Retinal pigment epithelial cell (primary cell): ENCODE measurements around the gene FAM180A.

Experiments
- DNase-seq: peaks from one replicate; pipeline ENCODE4 v3.0.0-alpha.2; 2010; ENCODE audit warnings: low read depth
- H3K4me3 ChIP-seq: 2 replicates; pipeline ENCODE4 v1.5.1; 2011; ENCODE audit warnings: mild to moderate bottlenecking, low read length, control low read depth, moderate library complexity
- CTCF ChIP-seq: conservative IDR thresholded peaks from 2 replicates; pipeline ENCODE4 v1.5.1; 2011; ENCODE audit warnings: low read depth, low read length, control low read depth, inconsistent platforms

FAM180A gene

DNA sequence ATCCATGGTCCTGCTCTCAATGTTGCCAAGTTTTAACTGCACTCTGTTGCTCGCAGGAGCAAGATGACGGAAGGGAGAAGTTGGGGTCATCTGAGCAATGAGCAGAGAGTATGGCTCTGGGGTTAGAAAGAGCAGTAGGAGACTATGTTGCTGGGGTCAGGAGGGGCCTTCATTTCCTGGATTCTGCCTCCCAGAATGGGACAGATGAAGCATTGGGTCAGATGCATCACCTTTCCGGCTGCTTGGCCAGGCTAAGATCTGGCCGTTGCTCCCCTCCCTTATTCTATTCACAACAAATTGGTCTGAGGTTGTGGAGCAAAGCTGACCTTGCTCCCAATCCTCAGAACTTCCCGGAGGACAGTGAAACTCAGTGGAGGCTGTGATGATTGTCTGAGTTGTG is 63.9 kb downstream of the FAM180A start:
- H3K4me3 ChIP-seq: no peak overlapping the region
- no peak for TF ChIP-seq CTCF
- no peak for DNase-seq

DNA sequence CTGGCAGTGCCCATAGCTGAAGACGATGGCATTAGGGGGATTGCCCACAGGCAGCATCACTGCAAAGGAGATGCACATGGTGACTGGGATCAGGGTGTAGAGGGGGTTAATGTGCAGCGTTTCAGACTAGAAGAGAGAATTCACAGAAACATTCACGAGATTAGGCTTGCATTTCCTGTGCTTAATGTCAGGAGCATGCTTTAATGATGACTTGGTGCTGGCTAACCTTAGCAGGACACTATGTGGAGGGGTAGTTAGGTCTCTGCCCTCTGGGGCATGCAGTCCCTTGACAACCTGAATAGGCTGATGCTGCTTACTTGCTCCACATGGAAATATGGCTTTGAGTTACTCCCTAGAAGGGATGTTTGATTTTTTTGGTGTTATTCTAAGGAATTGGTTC is 64.5 kb downstream of the FAM180A start:
- no peak overlapping the region for H3K4me3 ChIP-seq
- no peak for TF ChIP-seq CTCF
- DNase-seq: no peak

DNA sequence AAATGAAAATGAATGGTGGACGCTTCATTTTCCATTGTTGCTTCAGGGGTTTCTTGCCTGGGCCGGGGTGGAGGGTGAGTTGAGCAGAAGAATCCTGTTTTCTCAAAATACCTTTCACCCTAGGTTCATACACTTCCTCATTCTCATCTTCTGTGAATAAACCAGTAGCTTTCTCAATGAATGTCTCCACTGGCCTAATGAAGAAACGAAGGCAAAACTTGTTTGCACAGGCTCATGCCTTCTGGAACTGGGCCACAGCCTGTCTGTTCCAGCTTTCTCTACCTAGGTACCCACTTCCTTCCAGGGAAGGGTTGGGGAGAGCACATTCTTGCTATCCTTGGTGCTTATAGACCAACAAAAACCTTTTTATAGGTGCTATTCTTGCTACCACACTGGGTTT is 65.0 kb downstream of the FAM180A start:
- no peak for TF ChIP-seq CTCF
- no peak for DNase-seq
- H3K4me3 ChIP-seq: no peak overlapping the region

GRCh38 chr7:135682191-135682590 is 66.4 kb downstream of the FAM180A start:
- DNase-seq: no peak
- H3K4me3 ChIP-seq: no peak overlapping the region
- no peak for TF ChIP-seq CTCF

DNA sequence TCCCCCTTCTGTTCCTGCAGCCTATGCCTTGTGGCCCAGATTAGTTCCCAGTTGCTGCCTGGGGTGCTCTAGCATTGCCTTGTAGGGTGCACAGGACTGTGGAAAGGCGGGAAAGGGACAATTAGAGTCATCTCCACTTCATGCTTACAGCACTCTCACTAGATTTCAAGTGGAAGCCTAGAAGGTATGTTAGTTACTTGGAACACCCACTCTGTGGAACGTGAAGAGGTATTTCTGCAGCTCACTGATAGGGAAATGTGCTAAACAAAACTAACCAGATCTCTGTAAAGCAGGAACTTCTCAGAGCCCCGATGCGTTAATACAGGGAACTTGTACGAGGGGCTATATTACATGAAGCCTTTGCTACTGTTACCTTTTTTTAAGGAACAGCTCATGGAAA is 66.9 kb downstream of the FAM180A start:
- TF ChIP-seq CTCF: no peak
- no peak for DNase-seq
- no peak overlapping the region for H3K4me3 ChIP-seq
